ENCODE measurements around the gene CUL2. TPM values are rescaled to one million over a fixed set of nuclear protein-coding genes. Genes with fewer than 3 reads are reported as not detected.

Gene CUL2
- total RNA-seq, 1 experiment from 2014 or later = 32.4 TPM

- no peak for DNase-seq (ENCODE audit: low read depth, low spot score)
- Histone ChIP-seq H3K4me1 (ENCODE audit: control insufficient read depth, insufficient read depth, low read length) (no peaks in the 10 kb centered on the region), H3K27ac (ENCODE audit: low read length) (no peak overlapping the region), H3K9me3 (ENCODE audit: control insufficient read depth, insufficient read depth, low read depth, low read length) (no peaks in the 10 kb centered on the region), H3K27me3 (ENCODE audit: control insufficient read depth, insufficient read depth, low read length) (no peaks in the 10 kb centered on the region), H3K4me3 (ENCODE audit: low read depth in 2 of 2, low read length in 2 of 2) (no peak overlapping the region), H3K36me3 (ENCODE audit: control insufficient read depth, insufficient read depth, low read length) (no peaks in the 10 kb centered on the region)
- intact Hi-C loops (cut with micrococcal nuclease; ENCODE audit: unreplicated experiment) (no loop called here), in situ Hi-C loops (cut with HindIII; ENCODE audit: low pct_unique_long_range_greater_than_20kb, low sequenced_read_pairs) (no loop called here)
- TF ChIP-seq REST (IDR thresholded peaks at IDR 0.05; ENCODE audit: insufficient read depth in 1 of 2, low read depth in 2 of 2, low read length in 1 of 2) = no peak
- no peak for TF ChIP-seq POLR2AphosphoS5 (IDR thresholded peaks at IDR 0.05; ENCODE audit: low read depth, low read length)
- no peak for TF ChIP-seq SIN3A (IDR thresholded peaks at IDR 0.05; ENCODE audit: borderline replicate concordance, insufficient read depth, low read depth, low read length)
- TF ChIP-seq TCF7L2 (IDR thresholded peaks at IDR 0.05; ENCODE audit: low read depth, low read length) = no peak
- TF ChIP-seq CTCF (IDR thresholded peaks at IDR 0.05) = no peak
- no TSS peak for BruUV-seq (replicated peaks)
- POLR2A ChIA-PET = no interaction called here
- CTCF ChIA-PET = no interaction called here
- no peak for ATAC-seq
These were observed 124.1 kb downstream of the CUL2 start for GRCh38 chr10:34966040-34966439.

- CTCF ChIA-PET = no interaction called here
- BruUV-seq (replicated peaks) = no TSS peak
These were observed 125.9 kb downstream of the CUL2 start for GRCh38 chr10:34964166-34964800.

More at GRCh38 chr10:34964166-34964800, 125.9 kb downstream of the CUL2 start:
- no peaks in the 10 kb centered on the region for H3K36me3 ChIP-seq (ENCODE audit: control insufficient read depth, insufficient read depth, low read length)
- DNase-seq (ENCODE audit: low read depth, low spot score) (no peak), ATAC-seq (no peak)
- no peaks in the 10 kb centered on the region for H3K4me1 ChIP-seq (ENCODE audit: control insufficient read depth, insufficient read depth, low read length)
- POLR2A ChIA-PET = no interaction called here
- intact Hi-C loops (cut with micrococcal nuclease; ENCODE audit: unreplicated experiment) (no loop called here), in situ Hi-C loops (cut with HindIII; ENCODE audit: low pct_unique_long_range_greater_than_20kb, low sequenced_read_pairs) (no loop called here)
- H3K27me3 ChIP-seq (ENCODE audit: control insufficient read depth, insufficient read depth, low read length) = no peaks in the 10 kb centered on the region
- no peak overlapping the region for H3K4me3 ChIP-seq (ENCODE audit: low read depth in 2 of 2, low read length in 2 of 2)
- H3K27ac ChIP-seq (ENCODE audit: low read length) = no peak overlapping the region
- TF ChIP-seq REST (IDR thresholded peaks at IDR 0.05; ENCODE audit: insufficient read depth in 1 of 2, low read depth in 2 of 2, low read length in 1 of 2) = no peak
- no peak for TF ChIP-seq TCF7L2 (IDR thresholded peaks at IDR 0.05; ENCODE audit: low read depth, low read length)
- no peak for TF ChIP-seq SIN3A (IDR thresholded peaks at IDR 0.05; ENCODE audit: borderline replicate concordance, insufficient read depth, low read depth, low read length)
- no peak for TF ChIP-seq POLR2AphosphoS5 (IDR thresholded peaks at IDR 0.05; ENCODE audit: low read depth, low read length)
- TF ChIP-seq CTCF (IDR thresholded peaks at IDR 0.05) = no peak
- H3K9me3 ChIP-seq (ENCODE audit: control insufficient read depth, insufficient read depth, low read depth, low read length) = no peaks in the 10 kb centered on the region
